HG03432 (cell line): Measurements from ENCODE around the gene LTA4H.

Source experiments
- ATAC-seq: cut with Tn5 transposase; IDR thresholded peaks from one replicate; pipeline ENCODE4 v1.9.1; 2021; ENCODE audit warnings: mild to moderate bottlenecking, moderate library complexity; ENCODE audit not compliant: unreplicated experiment

Gene LTA4H

GRCh38 chr12:96060041-96060440 is 24.7 kb upstream of the LTA4H start:
- ATAC-seq: no peak

GRCh38 chr12:96057986-96058553 is 22.7 kb upstream of the LTA4H start:
- no peak for ATAC-seq

GRCh38 chr12:96056646-96057455 is 21.5 kb upstream of the LTA4H start:
- ATAC-seq: no peak

- no peak for ATAC-seq
Observed at GRCh38 chr12:96054244-96054610, 18.8 kb upstream of the LTA4H start.

GRCh38 chr12:96053476-96054243 is 18.3 kb upstream of the LTA4H start:
- no peak for ATAC-seq

GRCh38 chr12:96051756-96052485 is 16.5 kb upstream of the LTA4H start:
- ATAC-seq: no peak

- no peak for ATAC-seq
Observed at GRCh38 chr12:96050139-96050538, 14.8 kb upstream of the LTA4H start.

- no peak for ATAC-seq
Observed at GRCh38 chr12:96049101-96049500, 13.7 kb upstream of the LTA4H start.

GRCh38 chr12:96048393-96048969 is 13.1 kb upstream of the LTA4H start:
- no peak for ATAC-seq

- peak; percentile 81 for ATAC-seq
Observed at GRCh38 chr12:96047229-96048211, 12.1 kb upstream of the LTA4H start.

- ATAC-seq: peak; percentile 19
Observed at GRCh38 chr12:96046543-96047228, 11.3 kb upstream of the LTA4H start.

- ATAC-seq: no peak
Observed at GRCh38 chr12:96045566-96045965, 10.2 kb upstream of the LTA4H start.

- ATAC-seq: no peak
Observed at GRCh38 chr12:96044943-96045290, 9.5 kb upstream of the LTA4H start.

GRCh38 chr12:96044017-96044942 is 8.9 kb upstream of the LTA4H start:
- ATAC-seq: no peak

- no peak for ATAC-seq
Observed at GRCh38 chr12:96041181-96041580, 5.8 kb upstream of the LTA4H start.

- no peak for ATAC-seq
Observed at GRCh38 chr12:96040305-96041133, 5.1 kb upstream of the LTA4H start.

GRCh38 chr12:96039516-96039915 is 4.1 kb upstream of the LTA4H start:
- ATAC-seq: no peak
